Cerebellar cortex (tissue), 1 donor: ENCODE data around the gene COLEC11.
"Not testable (repeated sequence)": the region's sequence is repeated elsewhere in the genome, so short reads cannot be mapped to it uniquely, and the experiment has no call there.

Source experiments
- DNase-seq: peaks from one replicate; pipeline ENCODE4 v3.0.0-alpha.2; 2015; ENCODE audit warnings: low spot score

Gene COLEC11

DNA sequence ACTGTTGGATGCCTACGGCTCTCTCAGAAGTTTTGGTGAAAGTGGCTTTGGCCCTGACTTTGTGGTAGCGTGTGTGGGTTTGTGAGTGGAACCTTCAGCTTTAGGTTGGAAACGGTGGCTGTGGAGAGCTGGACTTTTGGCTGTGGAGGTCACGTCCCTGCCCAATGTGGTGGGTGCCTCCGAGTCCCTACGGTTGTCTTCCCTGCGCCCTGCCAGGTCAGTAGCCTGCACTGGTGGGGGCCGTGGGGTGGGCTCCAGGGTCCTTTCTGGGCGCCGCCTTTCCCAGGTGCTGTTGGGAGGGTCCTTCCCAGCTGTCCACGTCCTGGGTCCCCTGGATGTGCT is 11.1 kb downstream of the COLEC11 start:
- no peak for DNase-seq

DNA sequence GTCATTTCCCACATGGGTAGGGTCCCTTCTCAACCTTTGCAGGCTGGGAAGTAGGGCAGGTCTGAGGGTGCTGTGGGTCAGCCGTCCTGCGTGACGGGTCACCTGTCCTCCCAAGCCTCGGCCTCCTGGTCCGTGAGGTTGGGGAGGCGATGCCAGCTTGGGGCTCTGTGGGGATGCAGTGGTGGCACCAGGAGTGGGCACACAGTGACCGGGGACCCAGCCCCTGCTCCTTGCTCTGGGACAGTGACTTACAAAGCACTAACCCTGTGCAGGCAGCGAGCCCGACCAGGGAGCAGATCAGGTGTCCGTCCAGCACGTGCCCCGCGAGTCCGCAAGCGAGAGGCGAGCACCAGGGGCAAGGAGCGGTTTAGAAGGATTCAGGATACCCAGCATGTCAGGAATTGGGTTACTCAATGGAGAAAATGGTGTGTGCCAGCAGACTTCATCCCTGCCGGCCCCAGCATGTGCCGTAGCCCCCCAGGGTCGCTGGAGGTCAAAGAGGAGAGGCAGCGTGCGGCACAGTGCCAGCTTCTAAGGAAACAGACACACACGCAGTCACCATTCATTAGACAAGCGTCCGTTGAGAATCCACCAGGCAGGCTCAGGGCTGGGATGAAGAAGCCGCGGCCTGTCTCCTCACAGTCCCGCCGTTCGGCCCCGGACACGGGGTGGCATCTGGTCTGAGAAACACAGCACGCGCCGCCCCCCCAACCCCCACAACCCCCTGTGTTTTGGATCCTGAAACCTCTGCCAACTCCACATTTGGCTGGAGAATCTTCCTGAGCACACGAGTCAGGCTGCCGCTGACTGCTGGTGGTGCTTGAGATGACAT is 11.7 kb downstream of the COLEC11 start:
- peak; percentile 67 for DNase-seq

DNA sequence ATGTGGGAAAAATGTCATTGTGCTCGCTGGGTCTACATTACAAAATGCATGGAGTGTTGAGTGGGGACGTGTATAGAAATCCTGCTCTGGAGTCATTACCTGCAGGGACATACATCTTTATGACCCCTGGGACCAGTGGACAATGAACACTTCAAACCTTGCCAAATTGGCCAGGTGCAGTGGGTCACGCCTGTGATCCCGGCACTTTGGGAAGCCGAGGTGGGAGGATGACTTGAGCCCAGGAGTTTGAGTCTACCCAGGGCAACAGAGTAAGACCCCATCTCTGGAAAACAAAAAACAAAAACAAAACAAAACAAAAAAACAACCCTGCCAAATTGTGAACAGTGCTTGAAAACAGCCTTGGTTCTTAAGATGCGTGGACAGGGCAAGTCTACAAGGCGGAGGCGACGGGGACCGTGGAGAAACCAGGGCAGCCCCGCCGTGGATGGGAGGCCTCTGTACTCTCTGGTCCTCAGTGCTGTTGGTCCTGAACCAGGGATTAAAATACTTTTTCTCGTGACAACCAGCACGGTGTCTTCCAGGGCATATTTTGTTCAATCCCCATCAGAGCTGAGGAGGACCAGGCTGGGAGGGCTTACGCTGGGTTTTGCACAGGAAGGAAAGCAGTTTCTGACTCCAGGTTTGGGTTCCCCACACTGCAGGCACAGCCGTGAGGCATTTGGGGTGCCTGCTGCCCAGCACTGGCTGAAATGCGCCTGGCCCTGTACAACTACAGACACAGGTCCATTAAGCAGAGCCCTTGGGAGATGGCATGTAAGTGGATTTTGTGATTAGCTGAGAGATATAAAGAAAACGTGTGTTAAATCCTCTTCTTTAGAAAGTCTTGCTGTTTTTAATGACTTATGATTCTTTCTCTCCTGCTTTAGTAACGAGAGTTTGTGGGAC is 13.7 kb downstream of the COLEC11 start:
- no peak for DNase-seq

DNA sequence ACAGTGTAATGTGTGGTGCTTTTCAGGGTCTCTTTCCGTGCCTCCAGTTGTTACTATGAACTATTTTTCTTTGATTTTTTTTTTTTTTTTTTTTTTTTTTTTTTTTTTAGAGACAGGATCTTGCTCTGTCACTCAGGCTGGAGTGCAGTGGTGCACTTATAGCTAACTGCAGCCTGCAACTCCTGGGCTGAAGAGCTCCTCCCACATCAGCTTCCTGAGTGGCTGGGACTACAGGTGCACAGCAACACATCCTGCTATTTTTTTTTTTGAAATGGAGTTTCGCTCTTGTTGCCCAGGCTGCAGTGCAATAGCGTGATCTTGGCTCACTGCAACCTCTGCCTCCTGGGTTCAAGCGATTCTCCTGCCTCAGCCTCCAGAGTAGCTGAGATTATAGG is 14.4 kb downstream of the COLEC11 start:
- DNase-seq: not testable (repeated sequence)

DNA sequence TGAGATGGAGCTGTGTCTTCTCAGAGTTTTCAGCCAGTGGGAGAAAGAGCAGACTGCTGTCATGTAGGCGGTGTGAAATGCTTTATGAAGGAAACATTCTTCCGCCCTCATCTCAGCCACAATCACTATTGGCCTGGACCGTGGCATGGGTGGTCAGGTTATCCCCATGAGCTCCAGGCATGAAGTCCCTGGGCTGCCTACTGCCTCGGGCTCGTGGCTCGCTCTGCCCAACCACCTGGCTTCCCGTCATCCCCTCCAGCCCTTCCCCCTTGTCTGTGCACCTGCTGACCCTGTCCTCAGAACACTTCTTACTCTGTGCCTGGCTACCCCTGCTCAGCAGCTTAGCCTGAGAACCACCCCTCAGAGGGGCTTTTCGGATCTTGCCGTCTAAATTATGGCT is 15.5 kb downstream of the COLEC11 start:
- no peak for DNase-seq

DNA sequence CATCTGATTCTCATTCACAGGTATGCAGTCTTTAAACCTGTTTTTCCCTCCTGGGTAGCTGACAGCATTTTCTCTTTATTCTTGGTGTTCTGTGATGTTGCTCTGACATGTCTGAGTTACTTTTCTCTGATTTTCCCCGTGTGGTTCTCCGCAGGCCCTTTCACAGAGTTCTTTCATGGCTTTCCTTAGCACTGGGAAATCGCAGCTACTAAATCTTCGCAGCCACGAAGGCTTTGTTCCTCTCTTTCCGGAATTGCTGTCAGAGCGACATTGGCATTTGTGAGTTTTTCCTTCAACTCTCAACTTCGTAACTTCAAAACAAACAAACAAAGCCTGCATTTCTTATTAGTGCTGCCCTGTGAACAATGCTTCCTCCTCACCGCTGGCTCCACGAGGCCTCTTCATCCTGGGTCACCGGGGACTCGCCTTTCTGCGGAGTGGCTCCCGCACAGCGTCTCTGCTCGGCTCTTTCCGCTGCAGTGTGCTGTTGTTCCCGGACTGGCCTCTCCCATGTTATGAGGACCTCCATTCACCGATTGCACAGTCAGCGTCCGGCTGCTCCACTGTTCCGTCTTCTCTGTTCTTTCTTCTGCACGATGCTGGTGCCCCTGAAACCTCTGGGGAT is 16.1 kb downstream of the COLEC11 start:
- no peak for DNase-seq

DNA sequence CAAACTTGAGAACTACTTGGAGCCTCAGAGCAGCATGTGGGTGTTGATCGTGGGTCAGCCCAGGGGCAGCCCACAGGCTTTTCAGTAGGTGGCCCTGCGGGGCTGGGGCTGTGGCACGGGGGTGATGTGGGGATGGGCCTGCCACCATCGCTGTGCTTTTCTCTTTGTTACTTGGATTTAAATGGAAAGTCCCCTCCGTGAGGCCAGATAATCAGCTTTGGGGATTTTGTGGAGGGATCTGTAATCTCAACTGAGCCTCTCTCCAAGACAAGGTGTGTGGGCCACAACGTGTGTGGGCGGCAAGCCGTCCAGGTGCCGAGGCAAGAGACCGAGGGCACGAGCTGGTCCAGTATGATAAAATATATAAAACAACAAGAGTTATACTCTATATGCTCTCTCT is 16.7 kb downstream of the COLEC11 start:
- DNase-seq: no peak

DNA sequence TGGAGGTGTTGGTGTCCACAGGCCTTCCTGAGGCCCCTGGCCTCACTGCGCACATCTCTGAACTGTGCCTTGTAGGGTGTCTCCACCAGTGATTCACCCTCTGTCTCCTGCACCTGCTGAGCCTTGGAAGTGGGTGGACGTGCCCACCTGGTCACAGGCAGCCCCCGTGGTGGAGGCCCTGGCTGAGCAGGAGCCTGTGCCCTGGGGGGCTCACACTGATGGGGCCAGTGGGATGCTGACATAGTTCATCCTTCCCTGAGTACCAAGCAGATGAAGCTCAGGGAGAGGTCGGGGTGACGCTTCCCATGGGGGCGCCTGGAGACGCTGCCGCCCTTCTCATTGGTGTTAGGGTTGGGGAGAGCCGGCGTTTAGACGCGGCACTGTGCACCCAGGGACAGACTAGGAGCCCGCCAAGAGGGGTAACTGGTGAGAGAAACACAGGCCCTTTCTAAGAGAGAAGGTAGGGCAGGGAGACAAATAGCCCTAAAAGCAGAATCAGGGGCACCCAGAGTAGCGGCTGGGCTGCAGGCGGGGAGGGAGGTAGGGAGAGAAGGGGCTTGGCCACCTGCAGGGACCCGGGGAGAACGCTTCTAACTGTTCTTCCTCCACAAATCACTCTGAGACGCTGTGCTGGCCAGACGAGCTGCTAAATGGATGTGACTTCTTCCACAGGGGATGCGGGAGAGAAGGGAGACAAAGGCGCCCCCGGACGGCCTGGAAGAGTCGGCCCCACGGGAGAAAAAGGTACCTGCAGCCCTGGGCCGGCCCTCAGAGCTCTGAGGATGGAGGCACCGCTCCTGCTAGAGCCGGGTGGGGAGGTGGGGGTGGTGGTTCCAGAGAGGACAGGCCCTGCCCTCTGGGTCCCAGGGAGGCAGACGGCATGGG is 18.0 kb downstream of the COLEC11 start:
- DNase-seq: no peak

DNA sequence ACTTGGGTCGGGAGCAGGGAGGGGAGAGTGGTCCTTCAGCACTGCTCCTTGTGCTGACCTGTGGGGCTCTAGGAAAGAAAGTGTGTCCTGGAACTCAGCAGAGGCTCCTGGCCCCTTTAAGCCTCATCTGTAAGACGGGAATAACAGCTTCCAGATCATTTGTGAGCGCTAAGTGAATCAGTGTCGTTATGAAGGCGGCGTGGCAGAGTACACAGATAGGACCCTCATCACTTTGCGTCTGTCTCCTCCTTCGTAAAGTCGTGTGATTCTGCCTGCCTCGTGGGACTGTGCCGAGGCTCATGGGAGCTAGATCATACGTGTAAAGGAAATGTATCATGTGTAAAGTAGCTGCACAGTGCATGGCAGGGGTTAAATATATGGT is 18.6 kb downstream of the COLEC11 start:
- DNase-seq: no peak

DNA sequence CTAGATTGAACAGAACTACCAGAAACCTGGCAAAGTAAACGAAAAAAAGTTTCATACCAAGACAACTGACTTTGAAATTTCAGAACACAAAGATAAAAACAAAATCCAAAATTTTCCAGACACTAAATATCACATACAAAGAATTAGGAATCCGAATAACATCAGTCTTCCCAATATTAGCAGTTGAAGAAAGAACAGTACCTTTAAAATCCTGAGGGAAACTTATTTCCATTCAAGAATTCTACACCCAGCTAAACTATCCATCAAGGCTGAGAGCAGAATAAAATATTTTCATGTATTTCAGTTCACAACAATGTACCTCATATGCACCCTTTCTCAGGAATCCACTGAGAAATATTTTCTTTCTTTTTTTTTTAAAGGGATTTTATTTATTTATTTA is 19.8 kb downstream of the COLEC11 start:
- DNase-seq: not testable (repeated sequence)

DNA sequence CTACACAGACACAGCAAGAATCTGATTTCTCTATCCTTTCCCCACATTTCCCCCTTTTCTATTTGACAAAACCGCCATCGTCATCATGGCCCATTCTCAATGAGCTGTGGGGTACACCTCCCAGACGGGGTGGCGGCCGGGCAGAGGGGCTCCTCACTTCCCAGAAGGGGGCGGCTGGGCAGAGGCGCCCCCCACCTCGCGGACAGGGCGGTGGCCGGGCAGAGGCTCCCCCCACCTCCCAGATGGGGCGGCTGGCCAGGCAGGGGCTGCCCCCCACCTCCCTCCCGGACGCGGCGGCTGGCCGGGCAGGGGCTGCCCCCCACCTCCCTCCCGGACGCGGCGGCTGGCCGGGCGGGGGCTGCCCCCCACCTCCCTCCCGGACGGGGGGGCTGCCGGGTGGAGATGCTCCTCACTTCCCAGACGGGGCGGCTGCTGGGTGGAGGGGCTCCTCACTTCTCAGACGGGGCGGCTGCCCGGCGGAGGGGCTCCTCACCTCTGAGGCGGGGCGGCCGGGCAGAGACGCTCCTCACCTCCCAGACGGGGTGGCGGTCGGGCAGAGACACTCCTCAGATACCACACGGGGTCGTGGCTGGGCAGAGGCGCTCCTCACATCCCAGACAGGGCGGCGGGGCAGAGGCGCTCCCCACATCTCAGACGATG is 20.8 kb downstream of the COLEC11 start:
- not testable (repeated sequence) for DNase-seq

DNA sequence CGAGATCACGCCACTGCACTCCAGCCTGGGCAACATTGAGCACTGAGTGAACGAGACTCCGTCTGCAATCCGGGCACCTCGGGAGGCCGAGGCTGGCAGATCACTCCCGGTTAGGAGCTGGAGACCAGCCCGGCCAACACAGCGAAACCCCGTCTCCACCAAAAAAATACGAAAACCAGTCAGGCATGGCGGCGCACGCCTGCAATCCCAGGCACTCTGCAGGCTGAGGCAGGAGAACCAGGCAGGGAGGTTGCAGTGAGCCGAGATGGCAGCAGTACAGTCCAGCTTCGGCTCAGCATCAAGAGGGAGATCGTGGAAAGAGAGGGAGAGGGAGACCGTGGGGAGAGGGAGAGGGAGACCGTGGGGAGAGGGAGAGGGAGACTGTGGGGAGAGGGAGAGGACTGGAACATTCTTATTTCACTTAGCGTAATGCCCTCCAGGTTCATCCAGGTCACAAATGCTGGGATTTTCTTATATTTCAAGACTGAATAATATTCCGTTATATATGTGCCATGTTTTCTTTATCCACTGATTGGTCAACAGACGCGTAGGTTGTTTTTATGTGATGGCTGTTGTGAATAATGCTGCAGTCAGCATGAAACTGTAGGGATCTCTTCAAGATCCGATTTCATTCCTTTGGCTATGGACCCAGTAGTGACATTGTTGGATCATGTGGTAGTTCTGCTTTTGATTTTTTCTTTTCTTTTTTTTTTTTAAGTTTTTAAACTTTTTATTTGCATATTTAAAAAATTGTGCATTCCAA is 21.7 kb downstream of the COLEC11 start:
- not testable (repeated sequence) for DNase-seq

DNA sequence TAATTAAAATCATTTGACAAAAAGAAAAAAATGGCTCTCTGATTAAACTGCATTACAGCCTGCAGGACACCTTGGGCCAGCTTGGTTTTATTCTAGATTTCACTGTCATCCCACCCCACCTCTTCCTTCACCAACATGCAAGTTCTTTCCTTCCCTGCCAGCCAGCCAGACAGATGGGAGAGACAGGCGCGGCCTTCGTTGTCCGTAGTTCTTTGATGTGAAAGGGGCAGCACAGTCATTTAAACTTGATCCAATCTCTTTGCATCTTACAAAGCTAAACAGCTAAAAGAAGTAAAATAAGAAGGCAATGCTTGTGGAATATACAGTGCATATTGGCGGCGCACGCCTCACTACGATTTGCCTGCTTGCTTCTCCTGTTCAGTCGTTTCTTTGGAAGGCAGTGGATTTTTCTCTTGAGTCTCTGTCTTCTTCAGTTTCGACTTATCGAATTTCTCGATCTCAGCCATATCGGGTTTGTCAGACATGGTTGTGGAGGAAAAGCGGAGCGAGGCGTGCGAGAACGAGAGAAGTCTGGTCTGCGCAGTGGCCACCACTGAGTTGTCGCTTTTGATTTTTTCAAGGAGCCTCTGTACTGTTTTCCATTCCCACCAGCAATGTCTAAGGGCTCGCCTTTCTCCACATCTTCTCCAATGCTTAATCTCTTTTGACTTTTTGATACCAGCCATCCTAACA is 22.4 kb downstream of the COLEC11 start:
- DNase-seq: no peak

DNA sequence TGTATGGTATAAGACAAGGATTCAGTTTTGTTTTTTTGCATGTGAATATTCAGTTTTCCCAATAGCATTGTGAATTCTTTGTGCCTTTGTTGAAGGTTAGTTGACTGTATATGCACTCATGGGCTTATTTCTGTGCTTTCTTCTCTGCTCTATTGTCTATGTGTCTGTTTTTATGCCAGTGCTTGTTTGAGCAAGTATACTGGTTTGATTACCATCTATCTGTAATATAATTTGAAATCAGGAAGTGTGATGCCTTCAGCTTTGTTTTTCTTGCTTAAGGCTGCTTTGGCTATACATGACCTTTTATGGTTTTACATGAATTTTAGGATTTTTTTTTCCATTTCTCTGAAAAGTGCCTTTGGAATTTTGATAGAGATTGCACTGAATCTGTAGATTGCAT is 23.5 kb downstream of the COLEC11 start:
- DNase-seq: no peak

DNA sequence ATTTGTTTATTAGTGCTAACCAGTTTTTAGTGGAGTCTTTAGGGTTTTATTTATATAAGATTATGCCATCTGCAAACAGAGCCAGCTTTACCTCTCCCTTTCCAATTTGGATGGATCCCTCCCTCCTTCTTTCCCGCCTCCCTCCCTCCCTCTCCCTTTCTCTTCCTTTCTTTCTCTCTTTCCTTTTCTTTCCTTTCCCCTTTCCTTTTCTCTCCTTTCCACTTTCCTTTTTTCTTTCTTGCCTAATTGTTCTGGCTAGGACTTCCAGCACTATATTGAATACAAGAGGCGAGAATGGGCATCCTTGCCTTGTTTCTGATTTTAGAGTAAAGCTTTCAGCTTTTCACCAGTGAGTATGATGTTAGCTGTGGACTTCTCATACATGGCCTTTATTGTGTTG is 24.1 kb downstream of the COLEC11 start:
- no peak for DNase-seq

DNA sequence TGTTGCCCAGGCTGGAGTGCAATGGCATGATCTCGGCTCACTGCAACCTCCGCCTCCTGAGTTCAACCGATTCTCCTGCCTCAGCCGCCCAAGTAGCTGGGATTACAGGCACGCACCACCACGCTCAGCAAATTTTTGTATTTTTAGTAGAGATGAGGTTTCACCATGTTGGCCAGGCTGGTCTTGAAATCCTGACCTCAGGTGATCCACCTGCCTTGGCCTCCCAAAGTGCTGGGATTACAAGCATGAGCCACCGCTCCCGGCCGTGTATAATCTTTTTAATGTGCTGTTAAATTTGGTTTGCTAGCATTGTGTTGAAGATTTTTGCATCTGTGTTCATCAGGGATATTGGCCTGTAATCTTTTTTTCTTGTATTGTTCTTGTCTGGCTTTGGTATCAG is 24.7 kb downstream of the COLEC11 start:
- not testable (repeated sequence) for DNase-seq

DNA sequence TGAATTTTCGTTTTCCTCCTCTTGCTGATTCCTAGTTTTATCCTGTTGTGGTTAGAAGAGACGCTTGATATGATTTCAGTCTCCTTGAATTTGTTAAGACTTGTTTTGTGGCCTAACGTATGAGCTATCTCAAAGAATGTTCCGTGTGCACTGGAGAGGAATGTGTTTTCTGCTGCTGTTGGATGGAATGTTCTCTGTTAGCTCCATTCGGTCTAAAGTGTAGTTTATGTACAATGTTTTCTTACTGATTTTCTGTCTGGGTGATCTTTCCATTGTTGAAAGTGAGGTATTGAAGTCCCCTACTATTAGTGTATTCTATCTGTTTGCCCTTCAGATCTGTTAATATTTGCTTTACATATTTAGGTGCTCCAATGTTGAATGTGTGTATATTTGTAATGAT is 25.9 kb downstream of the COLEC11 start:
- DNase-seq: no peak

DNA sequence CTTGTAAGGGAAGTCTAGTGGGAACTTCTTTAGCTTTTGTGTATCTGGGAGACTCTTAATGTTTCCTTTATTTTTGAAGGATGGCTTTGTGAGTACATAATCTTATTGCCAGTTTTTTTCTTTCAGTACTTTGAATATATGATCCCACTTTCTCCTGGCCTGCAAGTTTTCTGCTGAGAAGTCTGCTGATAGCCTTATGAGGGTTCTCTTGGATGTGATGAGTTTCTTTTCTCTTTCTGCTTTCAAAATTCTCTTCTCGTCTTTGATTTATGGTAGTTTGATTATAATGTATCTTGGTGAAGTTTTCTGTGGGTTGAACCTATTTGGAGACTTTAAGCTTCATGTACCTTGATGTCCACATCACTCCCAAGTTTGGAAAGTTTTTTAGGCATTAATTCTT is 28.1 kb downstream of the COLEC11 start:
- DNase-seq: no peak

DNA sequence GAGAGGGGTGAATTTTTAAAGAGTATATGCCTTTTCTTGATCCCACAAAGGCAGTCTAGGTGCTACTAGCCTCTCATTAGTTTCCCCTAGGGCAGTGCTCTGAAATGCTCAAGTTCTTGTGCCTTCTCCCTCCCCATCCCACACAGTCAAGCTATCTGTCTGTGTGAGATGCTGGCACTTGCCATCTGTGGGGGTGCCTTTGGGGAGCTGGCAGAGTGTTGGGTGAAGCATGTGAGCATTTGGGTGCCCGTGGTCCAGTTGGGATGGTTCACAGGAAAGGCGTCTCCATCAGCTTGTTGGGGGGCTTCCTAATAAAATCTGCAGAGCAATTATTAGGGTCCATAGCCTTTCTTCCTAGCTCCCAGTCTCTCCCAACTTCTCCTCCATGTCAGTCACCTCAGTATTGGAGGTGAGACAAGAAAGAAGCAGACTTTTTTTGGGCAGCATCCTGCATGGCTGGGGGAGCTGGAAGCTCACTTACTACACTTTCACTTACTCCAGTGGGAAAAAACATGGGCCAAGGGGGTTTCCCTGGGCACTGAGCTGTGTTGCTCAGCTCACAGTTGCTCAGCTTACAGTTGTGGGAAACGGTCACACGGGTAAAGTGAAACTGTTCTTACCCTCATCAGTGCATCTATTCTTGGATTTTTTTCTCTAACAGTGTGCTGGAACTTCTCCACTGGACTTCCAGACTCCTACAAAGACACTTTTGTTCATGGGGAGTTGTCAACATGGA is 29.3 kb downstream of the COLEC11 start:
- DNase-seq: no peak
